ENCODE data around the gene MUC4. TPM values are rescaled to one million over a fixed set of nuclear protein-coding genes. Genes with fewer than 3 reads are reported as not detected.
A peak's percentile ranks its signal among the peaks of the same experiment; 100 is the strongest.
"Not testable (repeated sequence)": the region's sequence is repeated elsewhere in the genome, so short reads cannot be mapped to it uniquely, and the experiment has no call there.

MUC4 gene
- polyA plus RNA-seq, 1 donor, result 1.2 TPM

- DNase-seq, result no peak
Observed at GRCh38 chr3:195810455-195810845, 1.3 kb downstream of the MUC4 start.

GRCh38 chr3:195809796-195810454 is 1.8 kb downstream of the MUC4 start:
- DNase-seq, result no peak

DNA sequence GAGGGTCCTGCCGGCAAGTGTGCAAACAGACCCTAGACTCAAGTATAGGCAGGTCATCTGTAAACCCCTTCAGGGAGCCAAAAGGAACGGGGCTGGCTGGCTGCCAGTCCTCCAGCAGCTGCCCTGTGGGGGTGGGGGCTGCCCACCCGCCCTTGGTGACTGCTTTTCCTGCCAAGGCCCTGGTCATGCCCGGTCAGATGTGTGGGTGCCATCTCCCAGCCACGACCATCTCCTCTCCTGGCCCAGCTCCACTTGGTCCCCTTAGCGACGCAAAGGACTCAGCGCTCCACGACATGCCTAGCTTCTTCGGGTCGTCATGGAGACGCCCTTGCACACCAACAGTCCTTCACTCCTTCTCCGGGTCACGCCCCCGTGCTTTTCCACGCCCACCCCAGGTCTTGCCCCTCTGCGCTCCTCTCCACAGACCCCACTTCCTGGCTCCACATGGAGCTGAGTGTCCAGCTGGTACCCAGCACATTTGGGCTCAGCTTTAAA is 2.4 kb downstream of the MUC4 start:
- DNase-seq, result no peak

DNA sequence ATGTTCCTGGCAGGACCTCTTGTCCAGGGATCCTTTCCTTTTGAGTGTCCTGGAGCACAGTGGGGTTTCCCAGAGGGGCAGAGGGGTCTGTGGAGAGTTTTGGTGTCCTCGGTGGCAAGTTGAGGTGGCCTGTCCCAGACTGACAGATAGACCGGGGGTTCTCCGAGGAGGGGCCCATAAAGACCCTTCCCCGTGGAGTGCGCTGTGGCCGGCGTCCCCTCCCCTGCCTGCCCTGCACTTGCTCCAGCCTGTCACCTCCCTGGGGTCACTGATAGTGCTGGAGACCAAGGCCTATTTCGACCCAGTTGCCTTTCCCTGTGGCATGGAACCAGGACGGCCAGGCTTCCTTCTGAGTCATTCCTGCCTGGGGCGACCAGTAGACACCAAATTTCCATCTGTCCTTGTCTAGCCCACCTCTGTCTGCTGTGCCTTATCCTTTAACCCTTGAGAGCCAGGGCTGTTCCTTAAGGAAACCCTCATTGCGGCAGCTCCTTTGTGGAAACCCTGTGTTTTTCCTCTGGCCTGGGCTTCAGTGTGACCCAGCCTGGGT is 2.9 kb downstream of the MUC4 start:
- DNase-seq, result no peak

GRCh38 chr3:195807681-195808121 is 4.0 kb downstream of the MUC4 start:
- peak; percentile 27 for DNase-seq

DNA sequence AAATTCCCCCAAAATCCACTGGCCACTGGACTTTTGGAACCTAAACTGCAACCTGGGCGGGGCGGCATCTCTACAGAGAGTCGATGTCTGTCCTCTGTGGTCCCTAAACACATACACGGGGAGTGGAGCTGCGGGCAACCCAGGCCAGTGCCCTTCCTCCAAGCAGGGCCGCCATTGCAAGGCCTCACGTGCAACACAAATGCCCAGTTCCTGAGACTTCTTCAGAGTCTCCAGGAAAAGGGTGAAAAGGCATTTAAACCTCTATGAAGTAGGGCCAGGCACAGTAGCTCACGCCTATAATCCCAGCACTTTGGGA is 4.9 kb downstream of the MUC4 start:
- no peak for DNase-seq

DNA sequence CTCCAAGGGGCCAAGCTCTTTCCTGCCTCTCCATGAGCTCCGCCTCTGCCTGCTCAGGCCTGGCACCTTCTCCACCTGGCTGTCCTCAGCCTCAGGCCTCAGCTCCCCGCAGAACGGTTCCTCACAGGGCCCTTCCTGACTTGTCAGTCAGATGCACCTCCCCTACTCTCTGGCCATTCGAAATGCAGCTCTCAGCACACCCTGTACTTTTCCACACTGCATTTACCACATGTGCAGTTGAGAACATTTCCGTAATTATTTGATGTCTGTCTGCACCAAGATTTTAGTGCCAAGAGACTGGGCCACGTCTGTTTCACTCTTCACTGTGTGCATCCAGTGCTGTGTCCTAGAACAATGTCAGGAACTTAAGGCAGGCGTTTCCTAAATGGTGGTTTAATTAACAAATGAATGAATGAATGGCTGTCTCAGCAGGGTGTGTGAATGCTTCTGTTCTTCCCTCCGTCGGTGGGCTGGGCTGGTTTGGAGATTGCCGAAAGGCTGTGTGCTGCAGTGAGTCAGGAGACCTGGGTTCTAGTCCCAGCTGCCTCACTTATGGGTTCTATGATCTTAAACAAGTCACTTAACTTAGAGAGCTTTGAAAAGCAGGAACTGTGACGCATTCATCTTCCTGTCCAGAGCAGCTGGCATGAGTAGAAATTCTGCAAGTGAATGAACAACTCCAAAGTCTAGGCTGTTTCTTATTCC is 5.4 kb downstream of the MUC4 start:
- DNase-seq, result no peak

- DNase-seq, result not testable (repeated sequence)
Observed at GRCh38 chr3:195805588-195805987, 6.1 kb downstream of the MUC4 start.

- DNase-seq, result no peak
Observed at GRCh38 chr3:195805181-195805580, 6.5 kb downstream of the MUC4 start.

DNA sequence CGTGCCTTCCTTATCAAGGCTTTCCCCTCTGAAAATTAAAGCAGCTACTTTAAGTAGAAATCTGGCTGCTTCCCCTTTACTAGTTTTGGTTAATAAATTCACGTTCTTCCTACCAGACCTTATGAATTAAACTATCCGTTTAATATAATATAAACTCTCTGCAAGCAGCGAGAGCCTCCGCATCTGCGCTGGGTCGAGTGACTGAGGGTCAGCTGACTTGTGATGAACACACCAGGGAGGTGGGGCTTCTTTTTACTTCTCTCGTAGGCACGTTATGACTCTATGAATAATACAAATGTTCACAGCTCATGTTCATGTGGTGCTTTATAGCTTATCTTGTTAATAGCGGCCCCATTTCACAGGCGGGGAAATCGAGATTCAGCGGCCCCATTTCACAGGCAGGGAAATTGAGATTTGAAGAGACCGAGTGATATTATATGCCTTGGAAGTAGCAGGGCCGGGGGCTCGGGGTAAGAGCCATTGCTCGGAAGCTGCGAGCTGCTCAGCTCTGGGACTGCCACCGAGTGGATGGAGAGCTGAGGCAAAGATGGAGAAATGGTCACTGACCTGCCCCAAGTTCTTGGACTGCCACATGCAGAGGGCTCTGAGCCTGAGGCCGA is 8.3 kb downstream of the MUC4 start:
- DNase-seq, result no peak

- DNase-seq, result no peak
Observed at GRCh38 chr3:195802795-195803194, 8.9 kb downstream of the MUC4 start.

- no peak for DNase-seq
Observed at GRCh38 chr3:195802261-195802701, 9.4 kb downstream of the MUC4 start.

DNA sequence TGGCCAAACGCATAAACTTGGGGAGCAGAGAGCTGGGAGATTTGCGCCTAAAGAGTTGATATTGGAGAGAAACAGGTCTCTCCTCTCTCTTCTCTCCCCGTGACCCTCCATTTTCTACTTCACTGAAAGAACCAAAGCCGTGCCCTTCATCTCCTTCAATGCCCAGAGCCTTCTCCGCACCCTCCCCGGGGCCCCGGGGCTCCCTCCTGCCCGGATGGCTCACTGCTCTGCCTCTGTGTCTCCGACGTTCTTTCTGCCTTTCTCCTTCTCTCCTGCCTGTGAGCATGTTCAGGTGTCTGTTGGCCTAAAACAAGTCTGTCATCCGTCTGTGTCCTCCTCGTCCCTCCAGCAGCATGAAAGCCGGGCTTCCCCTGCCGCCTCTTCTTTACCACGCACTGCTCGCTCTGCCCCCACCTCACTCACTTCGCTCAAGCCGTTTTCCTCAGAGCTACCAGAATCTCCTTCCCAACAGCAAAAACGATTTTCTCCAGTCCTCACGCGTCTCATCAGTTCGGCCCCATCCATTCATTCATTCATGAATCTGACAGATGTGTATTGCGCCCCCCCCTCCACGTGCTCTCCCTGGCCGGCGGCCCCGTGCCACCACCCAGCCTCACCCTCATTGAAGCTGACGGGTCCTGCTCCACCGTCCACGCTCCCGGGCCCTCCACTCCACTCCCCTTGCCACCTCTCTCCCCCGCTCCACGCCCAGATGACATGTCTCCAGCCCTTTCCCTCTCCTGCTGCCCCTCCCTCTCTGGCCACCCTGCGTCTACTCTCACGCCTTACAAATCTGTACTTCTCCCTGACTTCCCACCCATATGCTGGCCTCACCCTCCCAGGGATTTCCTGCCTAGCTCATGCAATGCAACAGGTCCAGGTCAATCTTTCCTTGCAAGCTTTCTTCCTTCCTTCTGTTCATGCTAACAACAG is 10.2 kb downstream of the MUC4 start:
- DNase-seq, result no peak

DNA sequence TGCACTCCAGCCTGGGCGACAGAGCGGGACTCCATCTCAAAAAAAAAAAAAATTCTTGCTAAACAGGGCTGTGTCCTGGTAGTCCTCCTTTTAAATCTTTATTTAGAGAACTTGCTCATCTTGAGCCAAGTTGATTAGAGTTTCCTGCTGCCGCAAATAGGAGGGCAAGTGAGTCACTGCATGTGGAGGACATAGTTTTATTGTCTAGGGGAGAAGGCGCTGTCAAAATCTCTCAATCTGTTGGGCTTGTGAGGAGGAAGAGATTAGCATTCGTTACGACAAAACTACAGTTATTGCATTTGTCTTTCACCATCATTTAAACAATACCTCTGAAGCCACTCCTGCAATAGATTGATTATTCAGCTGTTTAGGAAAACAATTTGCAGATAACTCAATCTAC is 11.5 kb downstream of the MUC4 start:
- DNase-seq, result no peak

GRCh38 chr3:195796795-195797194 is 14.9 kb downstream of the MUC4 start:
- DNase-seq, result no peak

- no peak for DNase-seq
Observed at GRCh38 chr3:195794708-195795107, 17.0 kb downstream of the MUC4 start.

DNA sequence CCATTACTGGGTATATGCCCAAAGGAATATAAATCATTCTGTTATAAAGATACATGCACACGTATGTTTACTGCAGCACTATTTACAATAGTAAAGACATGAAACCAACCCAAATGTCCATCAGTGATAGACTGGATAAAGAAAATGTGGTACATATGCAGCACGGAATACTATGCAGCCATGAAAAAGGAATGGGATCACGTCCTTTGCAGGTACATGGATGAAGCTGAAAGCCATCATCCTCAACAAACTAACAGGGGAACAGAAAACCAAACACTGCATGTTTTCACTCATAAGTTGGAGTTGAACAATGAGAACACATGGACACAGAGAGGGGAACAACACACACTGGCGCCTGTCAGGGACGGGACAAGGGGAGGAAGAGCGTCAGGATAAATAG is 19.1 kb downstream of the MUC4 start:
- not testable (repeated sequence) for DNase-seq

- DNase-seq, result no peak
Observed at GRCh38 chr3:195790901-195791300, 20.8 kb downstream of the MUC4 start.

DNA sequence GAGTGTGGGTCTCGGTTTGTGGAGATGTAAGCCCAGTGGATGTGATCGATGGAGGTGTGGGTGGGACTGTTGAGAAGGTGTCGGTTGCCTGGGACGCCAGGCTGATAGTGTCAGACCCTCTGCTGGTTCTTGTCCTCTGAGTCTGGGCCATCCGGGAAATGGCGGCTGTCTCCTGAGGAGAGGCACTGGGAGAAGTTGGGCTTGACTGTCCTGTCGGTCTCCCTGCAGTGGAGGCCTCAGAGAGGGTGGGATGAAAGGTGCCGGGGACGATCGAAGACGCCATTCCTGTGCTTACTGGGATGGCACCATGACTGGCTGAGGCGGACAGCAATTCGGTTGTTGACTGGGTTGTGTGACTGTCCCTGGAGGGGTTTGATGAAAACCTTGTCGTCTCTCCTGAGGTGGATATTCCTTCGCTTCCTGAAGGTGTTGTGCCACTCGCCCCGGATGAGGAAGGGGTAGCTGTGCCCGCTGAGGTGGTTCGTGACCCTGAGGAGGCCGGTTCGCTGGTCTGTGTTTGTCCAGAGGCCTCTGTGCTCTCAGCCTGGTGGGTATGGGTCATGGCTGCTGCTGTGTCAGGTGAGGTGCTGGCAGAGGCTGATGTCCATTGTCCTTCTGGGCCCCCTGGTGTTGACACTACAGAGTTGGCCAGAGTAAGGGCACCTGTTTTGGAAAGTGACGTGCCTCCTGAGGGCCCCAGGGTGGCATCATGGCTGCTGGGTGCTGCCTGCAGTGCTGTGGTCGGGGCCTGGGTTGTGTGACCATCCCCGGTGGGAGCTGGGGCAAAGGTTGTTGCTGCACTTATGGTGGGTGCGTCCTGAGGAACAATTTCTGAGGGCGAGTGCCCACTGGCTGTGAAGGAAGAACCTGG is 22.8 kb downstream of the MUC4 start:
- no peak for DNase-seq

- not testable (repeated sequence) for DNase-seq
Observed at GRCh38 chr3:195785781-195786405, 25.8 kb downstream of the MUC4 start.
